K562 (cell line): ENCODE data around the gene P2RX5. TPM values are rescaled to one million over a fixed set of nuclear protein-coding genes. Genes with fewer than 3 reads are reported as not detected.

Source experiments
- ATAC-seq: fragments of 200-7000 bp; cut with Tn5 transposase; 3 replicates; pipeline ENCODE4 v1.9.1; 2020; ENCODE audit warnings: moderate library complexity
- BruUV-seq: library from RNA; stranded (reverse); fragments of 400-500 nt; replicated peaks from 2 replicates; lab custom pipeline; 2021; lab: Mats Ljungman, UMichigan
- CTCF ChIA-PET: fragments of 300-600 bp; formaldehyde crosslinking; extraction: SDS; loops from one replicate; lab custom pipeline; 2021; ENCODE audit warnings: low intra/inter-chr PET ratio; lab: Yijun Ruan, JAX
- POLR2A ChIA-PET: fragments of 300-600, 350-650 bp; sonication (Branson Sonifier 250); formaldehyde crosslinking; extraction: SDS; loops from one replicate; lab custom pipeline; 2021; ENCODE audit warnings: antibody characterized with exemption, inconsistent platforms; lab: Yijun Ruan, JAX
- DNase-seq, 4 experiments: peaks; one replicate each; pipeline versions ENCODE4 v3.0.0 to v3.0.0-alpha.2; 2011 to 2018; ENCODE audit warnings: low spot score in 3 of 4, mixed read lengths in 3 of 4; ENCODE audit errors: extremely low read depth in 1 of 4
- FAIRE-seq: peaks from 2 replicates; lab custom pipeline; 2011; peaks lifted over from hg19 to GRCh38; lab: Jason Lieb, UNC
- H2AFZ ChIP-seq: 2 replicates; pipeline ENCODE4 v1.6.0; 2011; ENCODE audit warnings: low read depth, low read length, control low read depth, inconsistent platforms
- H3K27ac ChIP-seq: fragments of 200-600 bp; 3 replicates; pipeline ENCODE4 v1.8.0; 2011; ENCODE audit warnings: low read depth, mild to moderate bottlenecking, control low read depth, inconsistent platforms, low read length, moderate library complexity, mixed read lengths; ENCODE audit errors: extremely low read depth
- H3K27me3 ChIP-seq, 2 experiments: fragments of 300-600 bp in 1 of 2; 2 replicates in 1 of 2; 3 replicates in 1 of 2; pipeline versions ENCODE4 v1.6.0 to v1.8.0; 2011; ENCODE audit warnings: inconsistent platforms in 2 of 2, low read length in 2 of 2, mild to moderate bottlenecking in 1 of 2, mixed read lengths in 1 of 2, moderate library complexity in 1 of 2; ENCODE audit not compliant: control insufficient read depth in 2 of 2, insufficient read depth in 2 of 2
- H3K36me3 ChIP-seq: fragments of 300-600 bp; 3 replicates; pipeline ENCODE4 v1.8.0; 2011; ENCODE audit warnings: mild to moderate bottlenecking, low read length, inconsistent platforms; ENCODE audit not compliant: control insufficient read depth, insufficient read depth
- H3K4me1 ChIP-seq, 2 experiments: fragments of 200-600 bp in 1 of 2; replicated peaks in 1 of 2; 2 replicates in 1 of 2; 3 replicates in 1 of 2; pipeline versions ENCODE4 v1.5.1 to v1.8.0; 2011; ENCODE audit warnings: inconsistent platforms in 2 of 2, low read length in 2 of 2, mild to moderate bottlenecking in 1 of 2, mixed read lengths in 1 of 2, moderate library complexity in 1 of 2; ENCODE audit not compliant: control insufficient read depth in 2 of 2, insufficient read depth in 2 of 2
- H3K4me2 ChIP-seq: 2 replicates; pipeline ENCODE4 v1.6.1; 2011; ENCODE audit warnings: low read length, control low read depth, inconsistent platforms, mixed read lengths; ENCODE audit not compliant: insufficient read depth
- H3K4me3 ChIP-seq: fragments of 200-600 bp; sonication (generic), shearing (Covaris generic); 2 replicates; pipeline ENCODE4 v1.5.1; 2016; ENCODE audit warnings: control low read depth, inconsistent platforms
- H3K79me2 ChIP-seq: fragments of 200-600 bp; 3 replicates; pipeline ENCODE4 v1.8.0; 2011; ENCODE audit warnings: low read length, inconsistent platforms; ENCODE audit not compliant: control insufficient read depth, insufficient read depth
- H3K9ac ChIP-seq, 2 experiments: 2 replicates each; pipeline versions ENCODE4 v1.6.0 to v1.6.1; 2011; ENCODE audit warnings: low read depth in 2 of 2, low read length in 2 of 2, control low read depth in 1 of 2, inconsistent platforms in 1 of 2, mild to moderate bottlenecking in 1 of 2, mixed read lengths in 1 of 2; ENCODE audit not compliant: insufficient read depth in 1 of 2
- H3K9me1 ChIP-seq: one replicate; pipeline ENCODE4 v1.6.0; 2011; ENCODE audit warnings: inconsistent platforms, mild to moderate bottlenecking, low read length, moderate library complexity; ENCODE audit not compliant: control insufficient read depth, insufficient read depth
- H3K9me3 ChIP-seq: replicated peaks from 2 replicates; pipeline ENCODE4 v1.5.1; 2011; ENCODE audit warnings: low read depth, low read length, inconsistent platforms; ENCODE audit not compliant: control insufficient read depth, insufficient read depth
- H4K20me1 ChIP-seq: replicated peaks from 2 replicates; pipeline ENCODE4 v1.6.1; 2011; ENCODE audit warnings: low read length, inconsistent platforms, mixed read lengths; ENCODE audit not compliant: control insufficient read depth, insufficient read depth
- ARID1B ChIP-seq: fragments of 450-650 bp; IDR thresholded peaks from 2 replicates; pipeline ENCODE4 v1.6.1; 2016; ENCODE audit warnings: antibody characterized with exemption, mild to moderate bottlenecking, inconsistent platforms
- CBFA2T3 ChIP-seq: fragments of 450-650 bp; IDR thresholded peaks from 2 replicates; pipeline ENCODE4 v1.6.1; 2017
- HEY1 ChIP-seq: fragments of 250-450 bp; sonication (Bioruptor Pico); IDR thresholded peaks from 2 replicates; pipeline ENCODE4 v1.5.0; 2020; ENCODE audit warnings: mild to moderate bottlenecking, moderate library complexity, borderline replicate concordance
- IFI16 ChIP-seq: fragments of 250-450 bp; sonication (Bioruptor Pico); IDR thresholded peaks from 2 replicates; pipeline ENCODE4 v2.1.2; 2022; ENCODE audit warnings: mild to moderate bottlenecking, inconsistent platforms
- LEF1 ChIP-seq: fragments of 450-650 bp; IDR thresholded peaks from 2 replicates; pipeline ENCODE4 v1.6.1; 2016; ENCODE audit warnings: mild to moderate bottlenecking
- ZFP1 ChIP-seq: fragments of 450-650 bp; formaldehyde crosslinking; IDR thresholded peaks from 2 replicates; pipeline ENCODE4 v1.4.0; 2020; ENCODE audit warnings: mild to moderate bottlenecking, mixed read lengths
- ZNF518B ChIP-seq: fragments of 250-450 bp; sonication (Bioruptor Pico); IDR thresholded peaks from 2 replicates; pipeline ENCODE4 v1.5.0; 2021; ENCODE audit warnings: mild to moderate bottlenecking, moderate library complexity
- WGBS: fragments of 100-300 bp; shearing (Covaris generic); methylation state at CpG from one replicate; pipeline ENCODE4 v1.1.6; 2016; ENCODE audit warnings: low coverage, mixed read lengths; ENCODE audit not compliant: insufficient coverage; ENCODE audit errors: missing lambda C conversion rate; 5-methylcytosine and 5-hydroxymethylcytosine counted together
- in situ Hi-C: fragments of 300-500 bp; cut with MboI; formaldehyde crosslinking; loops from 4 replicates; pipeline ENCODE4 v1.15.0; 2018; ENCODE audit warnings: inconsistent platforms, mixed read lengths
- intact Hi-C: fragments of 100-400 bp; cut with micrococcal nuclease; formaldehyde crosslinking; loops from 2 replicates; pipeline ENCODE4 v1.14.2; 2022
- polyA plus RNA-seq, 8 experiments: library from polyadenylated mRNA; depleted of rRNA in 4 of 8; stranded (reverse) in 5 of 8; unstranded in 3 of 8; fragments of >200 nt; fragmentation: Nextera tagmentation in 2 of 8; fragmentation: Illumina TruSeq in 1 of 8; extraction: Ambion mirVana in 2 of 8; extraction: Trizol in 1 of 8; gene quantifications; 2 replicates each; pipeline versions ENCODE4 v1.2.1 to v1.2.3, GENCODE V29; 2011 to 2014; ENCODE audit warnings: inconsistent platforms in 1 of 8, missing spikeins in 1 of 8
- total RNA-seq, 7 experiments: library from RNA; depleted of rRNA in 6 of 7; stranded (reverse); fragments of >200 nt in 6 of 7; fragmentation: Illumina TruSeq in 2 of 7; extraction: Trizol in 2 of 7; gene quantifications; 2 replicates each; pipeline versions ENCODE4 v1.2.1 to v1.2.3, GENCODE V29; 2011 to 2021; ENCODE audit warnings: low replicate concordance in 1 of 7

P2RX5 gene
- total and polyA plus RNA-seq, 9 of the 15 experiments (the other 6 are each of a cell fraction or from before 2014, with no cell fraction given) = 0.31 to 4.0 (median 1.3) TPM

GRCh38 chr17:3681057-3681456, 14.9 kb downstream of the P2RX5 start:
- H2AFZ ChIP-seq = no peak overlapping the region
- H3K9ac ChIP-seq = no peak overlapping the region
- in situ Hi-C loops = loop anchor here (5.0 kb wide), 1 partner anchor 51 kb away; no protein-coding TSS in a partner anchor
- ATAC-seq (no peak), FAIRE-seq (no peak), DNase-seq (no peak)
- H3K79me2 ChIP-seq = no peaks in the 10 kb centered on the region
- H3K27me3 ChIP-seq = peaks cover 0 to 17% of the 10 kb centered on the region in 2 experiments; a peak in 2 of 5 replicates
- H3K4me2 ChIP-seq = no peak overlapping the region
- H3K36me3 ChIP-seq = no peaks in the 10 kb centered on the region
- no peak overlapping the region for H3K4me3 ChIP-seq
- POLR2A ChIA-PET = no interaction called here
- intact Hi-C loops = loop anchor here (10.0 kb wide), 1 partner anchor 636 kb away; no protein-coding TSS in a partner anchor
- H3K9me1 ChIP-seq = no peaks in the 10 kb centered on the region
- CTCF ChIA-PET = no interaction called here
- TF ChIP-seq LEF1 = no peak
- TF ChIP-seq CBFA2T3 = no peak
- no peak for TF ChIP-seq ZFP1 (CRISPR knock-in tag)
- no peak for TF ChIP-seq ARID1B
- no peak for TF ChIP-seq IFI16 (CRISPR knock-in tag)
- TF ChIP-seq ZNF518B = no peak
- no peak for TF ChIP-seq HEY1 (CRISPR knock-in tag)
- no TSS peak for BruUV-seq
- no peak overlapping the region for H3K27ac ChIP-seq
- H4K20me1 ChIP-seq = no peaks in the 10 kb centered on the region
- H3K4me1 ChIP-seq = peaks cover 0 to 23% of the 10 kb centered on the region in 2 experiments; a peak in 2 of 5 replicates
- no peaks in the 10 kb centered on the region for H3K9me3 ChIP-seq
- 26% methylated on average over 6 of the region's 12 CpGs for WGBS
